ENCODE measurements around the gene ATOH8. TPM values are rescaled to one million over a fixed set of nuclear protein-coding genes. Genes with fewer than 3 reads are reported as not detected.

Gene ATOH8
- total RNA-seq, 2 experiments from 2014 or later = 0.44 TPM; not detected in 1

DNA sequence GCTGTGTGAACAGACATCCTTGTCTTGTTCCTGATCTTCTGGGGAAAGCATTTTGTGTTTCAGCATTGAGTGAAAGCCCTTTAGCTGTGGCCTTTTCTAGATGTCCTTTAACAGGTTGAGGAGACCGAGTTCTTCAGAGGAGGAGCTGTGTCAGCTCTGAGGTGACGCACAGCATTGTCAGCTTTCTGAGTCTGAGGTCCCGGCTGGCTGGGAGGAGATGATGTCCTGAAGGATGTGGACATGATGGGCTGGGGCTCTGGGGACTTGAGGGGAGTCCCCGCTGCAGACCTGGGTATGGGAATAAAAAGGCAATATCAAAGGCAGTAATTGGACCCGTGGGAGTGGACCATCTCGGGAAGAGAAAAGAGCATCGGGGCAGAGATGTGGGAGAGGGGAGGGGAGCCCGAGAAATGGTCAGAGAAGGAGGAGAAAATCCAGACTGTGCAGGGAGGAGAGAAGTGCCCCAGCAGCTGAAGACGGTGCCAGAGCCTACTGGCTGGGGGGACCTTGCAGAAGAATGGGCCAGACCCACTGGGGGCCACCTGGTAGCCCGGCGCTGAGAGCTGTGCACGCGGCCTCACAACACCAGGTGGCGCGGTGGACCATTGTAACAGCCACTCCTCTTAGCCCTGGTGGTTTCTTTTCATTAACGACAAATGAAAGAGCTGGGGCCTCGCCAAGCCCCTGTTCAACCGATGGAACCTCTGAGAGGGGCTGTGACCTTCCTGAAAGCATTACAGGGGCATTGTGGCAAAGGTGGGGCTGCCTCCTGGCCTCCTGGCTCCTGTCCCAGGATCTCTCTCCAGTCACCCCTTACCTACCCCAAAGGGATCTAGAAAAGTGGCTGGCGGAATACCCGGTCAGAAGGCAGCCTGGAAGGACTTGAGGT, 73.4 kb downstream of the ATOH8 start:
- no peaks in the 10 kb centered on the region for H3K36me3 ChIP-seq (ENCODE audit: insufficient read depth, low read length)
- no peak overlapping the region for H3K4me3 ChIP-seq (ENCODE audit: low read depth, low read length, poor library complexity, severe bottlenecking)
- no peaks in the 10 kb centered on the region for H3K9me3 ChIP-seq (ENCODE audit: low read length)
- no TSS peak for BruUV-seq (replicated peaks)
- no peaks in the 10 kb centered on the region for H4K20me1 ChIP-seq (ENCODE audit: insufficient read depth, low read length)
- no peaks in the 10 kb centered on the region for H3K9me2 ChIP-seq (ENCODE audit: insufficient read depth, low read length)
- no peak overlapping the region; the same call in 1 of the 2 replicates for H2AFZ ChIP-seq (ENCODE audit: low read length)
- no peak overlapping the region for H3K27ac ChIP-seq (ENCODE audit: low read depth, low read length, poor library complexity, severe bottlenecking)
- DNase-seq (ENCODE audit: low spot score) = peak; percentile 76
- H3K79me2 ChIP-seq (ENCODE audit: insufficient read depth, low read depth, low read length) = no peaks in the 10 kb centered on the region
- TF ChIP-seq, protein P1, sequence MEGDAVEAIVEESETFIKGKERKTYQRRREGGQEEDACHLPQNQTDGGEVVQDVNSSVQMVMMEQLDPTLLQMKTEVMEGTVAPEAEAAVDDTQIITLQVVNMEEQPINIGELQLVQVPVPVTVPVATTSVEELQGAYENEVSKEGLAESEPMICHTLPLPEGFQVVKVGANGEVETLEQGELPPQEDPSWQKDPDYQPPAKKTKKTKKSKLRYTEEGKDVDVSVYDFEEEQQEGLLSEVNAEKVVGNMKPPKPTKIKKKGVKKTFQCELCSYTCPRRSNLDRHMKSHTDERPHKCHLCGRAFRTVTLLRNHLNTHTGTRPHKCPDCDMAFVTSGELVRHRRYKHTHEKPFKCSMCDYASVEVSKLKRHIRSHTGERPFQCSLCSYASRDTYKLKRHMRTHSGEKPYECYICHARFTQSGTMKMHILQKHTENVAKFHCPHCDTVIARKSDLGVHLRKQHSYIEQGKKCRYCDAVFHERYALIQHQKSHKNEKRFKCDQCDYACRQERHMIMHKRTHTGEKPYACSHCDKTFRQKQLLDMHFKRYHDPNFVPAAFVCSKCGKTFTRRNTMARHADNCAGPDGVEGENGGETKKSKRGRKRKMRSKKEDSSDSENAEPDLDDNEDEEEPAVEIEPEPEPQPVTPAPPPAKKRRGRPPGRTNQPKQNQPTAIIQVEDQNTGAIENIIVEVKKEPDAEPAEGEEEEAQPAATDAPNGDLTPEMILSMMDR (conservative IDR thresholded peaks at IDR 0.05; ENCODE audit: low read length) = peak; percentile 86
- TF ChIP-seq EZH2phosphoT487 (IDR thresholded peaks at IDR 0.05; ENCODE audit: borderline replicate concordance, low read depth, low read length) = no peak
- no peaks in the 10 kb centered on the region for H3K4me1 ChIP-seq (ENCODE audit: insufficient read depth, low read length, poor library complexity, severe bottlenecking)
- CTCF ChIA-PET (ENCODE audit: unreplicated experiment) = interaction anchor here (0.6 to 1.5 kb wide), 5 partner anchors 18 to 253 kb away, joined by 3 to 5 read pairs (median 3); no protein-coding TSS in a partner anchor
- POLR2A ChIA-PET = interaction anchor here (0.7 to 1.1 kb wide), 3 partner anchors 10 to 161 kb away, joined by 3 read pairs; no protein-coding TSS in a partner anchor
- peak overlapping the region; percentile 57; the same call in 1 of the 2 replicates for H3K4me2 ChIP-seq (ENCODE audit: low read length)
- intact Hi-C loops (cut with micrococcal nuclease; ENCODE audit: unreplicated experiment) = loop anchor here (1.0 kb wide), 3 partner anchors 62 to 253 kb away; no protein-coding TSS in a partner anchor

DNA sequence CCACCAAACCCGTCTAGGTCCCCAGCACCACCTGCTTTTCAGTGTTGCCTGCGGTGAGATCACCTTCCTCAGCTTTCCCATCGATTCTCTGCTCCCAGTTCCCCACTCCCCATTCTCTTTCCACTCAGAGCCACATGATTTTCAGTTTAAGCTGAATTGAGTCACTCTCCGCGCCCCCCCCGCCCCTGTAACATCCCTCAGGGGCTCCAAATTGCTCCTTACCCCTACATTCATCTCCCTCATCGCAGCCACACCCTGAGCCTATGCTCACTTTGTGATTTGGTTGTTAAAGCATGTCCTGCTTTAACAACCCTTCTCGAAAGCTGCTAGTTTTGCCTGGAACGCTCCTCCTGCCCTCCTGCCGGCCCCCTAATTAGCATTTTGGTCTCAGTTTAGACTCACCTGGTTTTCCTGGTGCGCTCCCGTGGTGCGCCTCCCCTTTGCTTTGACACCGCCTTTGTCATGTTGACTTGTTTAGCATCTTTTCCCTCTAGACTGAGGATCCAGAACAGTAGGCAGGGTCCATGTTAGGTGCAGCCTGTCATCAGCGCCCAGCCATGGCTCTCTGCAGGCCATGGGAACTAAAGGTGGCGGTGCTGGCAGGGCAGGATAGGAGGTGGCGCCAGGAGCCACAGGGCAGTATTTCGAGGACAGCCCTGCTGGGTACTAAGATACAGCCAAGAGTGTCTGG, 74.2 kb downstream of the ATOH8 start:
- no peak for TF ChIP-seq EZH2phosphoT487 (IDR thresholded peaks at IDR 0.05; ENCODE audit: borderline replicate concordance, low read depth, low read length)
- TF ChIP-seq, protein P1 (conservative IDR thresholded peaks at IDR 0.05; ENCODE audit: low read length) = no peak
- intact Hi-C loops (cut with micrococcal nuclease; ENCODE audit: unreplicated experiment) = loop anchor here (1.0 kb wide), 3 partner anchors 61 to 252 kb away; no protein-coding TSS in a partner anchor
- H4K20me1 ChIP-seq (ENCODE audit: insufficient read depth, low read length) = no peaks in the 10 kb centered on the region
- H3K36me3 ChIP-seq (ENCODE audit: insufficient read depth, low read length) = no peaks in the 10 kb centered on the region
- H3K9me3 ChIP-seq (ENCODE audit: low read length) = no peaks in the 10 kb centered on the region
- H3K9me2 ChIP-seq (ENCODE audit: insufficient read depth, low read length) = no peaks in the 10 kb centered on the region
- H3K4me1 ChIP-seq (ENCODE audit: insufficient read depth, low read length, poor library complexity, severe bottlenecking) = no peaks in the 10 kb centered on the region
- no peak overlapping the region; the same call in 1 of the 2 replicates for H2AFZ ChIP-seq (ENCODE audit: low read length)
- H3K4me2 ChIP-seq (ENCODE audit: low read length) = peak overlapping the region; percentile 57; the same call in 1 of the 2 replicates
- no peak overlapping the region for H3K27ac ChIP-seq (ENCODE audit: low read depth, low read length, poor library complexity, severe bottlenecking)
- ChIA-PET CTCF (ENCODE audit: unreplicated experiment) (interaction anchor here (0.6 to 1.5 kb wide), 4 partner anchors 86 to 252 kb away, joined by 3 to 5 read pairs (median 3); no protein-coding TSS in a partner anchor), POLR2A (interaction anchor here (0.8 kb wide), 1 partner anchor 161 kb away, joined by 3 read pairs; no protein-coding TSS in a partner anchor)
- DNase-seq (ENCODE audit: low spot score) = no peak
- H3K4me3 ChIP-seq (ENCODE audit: low read depth, low read length, poor library complexity, severe bottlenecking) = no peak overlapping the region
- H3K79me2 ChIP-seq (ENCODE audit: insufficient read depth, low read depth, low read length) = no peaks in the 10 kb centered on the region
- BruUV-seq (replicated peaks) = no TSS peak
